ENCODE results near the gene CD151. TPM values are rescaled to one million over a fixed set of nuclear protein-coding genes. Genes with fewer than 3 reads are reported as not detected.

The CD151 gene
- total and polyA plus RNA-seq, 2 experiments from 2014 or later: 62.9 to 109 TPM

DNA sequence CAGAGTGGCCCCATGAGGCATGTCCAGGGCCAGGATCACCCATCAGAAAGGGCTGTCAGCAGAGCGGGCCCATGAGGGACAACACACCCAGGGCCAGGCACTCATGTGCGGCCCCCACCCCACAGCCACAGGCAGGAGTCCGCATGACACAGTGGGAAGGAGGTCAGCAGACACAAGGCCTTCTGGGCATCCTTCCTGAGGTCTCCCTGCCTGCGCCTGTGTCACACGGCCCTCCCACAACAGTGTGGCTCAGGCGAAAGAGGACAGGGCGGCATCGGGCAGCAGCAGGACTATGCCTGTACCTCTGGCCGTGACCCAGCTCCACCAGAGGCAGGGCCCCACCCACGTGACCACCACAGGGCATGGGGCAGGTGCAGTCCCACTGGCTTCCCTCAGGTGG is 50.8 kb downstream of the CD151 start (continued):
- TF ChIP-seq, protein P1, sequence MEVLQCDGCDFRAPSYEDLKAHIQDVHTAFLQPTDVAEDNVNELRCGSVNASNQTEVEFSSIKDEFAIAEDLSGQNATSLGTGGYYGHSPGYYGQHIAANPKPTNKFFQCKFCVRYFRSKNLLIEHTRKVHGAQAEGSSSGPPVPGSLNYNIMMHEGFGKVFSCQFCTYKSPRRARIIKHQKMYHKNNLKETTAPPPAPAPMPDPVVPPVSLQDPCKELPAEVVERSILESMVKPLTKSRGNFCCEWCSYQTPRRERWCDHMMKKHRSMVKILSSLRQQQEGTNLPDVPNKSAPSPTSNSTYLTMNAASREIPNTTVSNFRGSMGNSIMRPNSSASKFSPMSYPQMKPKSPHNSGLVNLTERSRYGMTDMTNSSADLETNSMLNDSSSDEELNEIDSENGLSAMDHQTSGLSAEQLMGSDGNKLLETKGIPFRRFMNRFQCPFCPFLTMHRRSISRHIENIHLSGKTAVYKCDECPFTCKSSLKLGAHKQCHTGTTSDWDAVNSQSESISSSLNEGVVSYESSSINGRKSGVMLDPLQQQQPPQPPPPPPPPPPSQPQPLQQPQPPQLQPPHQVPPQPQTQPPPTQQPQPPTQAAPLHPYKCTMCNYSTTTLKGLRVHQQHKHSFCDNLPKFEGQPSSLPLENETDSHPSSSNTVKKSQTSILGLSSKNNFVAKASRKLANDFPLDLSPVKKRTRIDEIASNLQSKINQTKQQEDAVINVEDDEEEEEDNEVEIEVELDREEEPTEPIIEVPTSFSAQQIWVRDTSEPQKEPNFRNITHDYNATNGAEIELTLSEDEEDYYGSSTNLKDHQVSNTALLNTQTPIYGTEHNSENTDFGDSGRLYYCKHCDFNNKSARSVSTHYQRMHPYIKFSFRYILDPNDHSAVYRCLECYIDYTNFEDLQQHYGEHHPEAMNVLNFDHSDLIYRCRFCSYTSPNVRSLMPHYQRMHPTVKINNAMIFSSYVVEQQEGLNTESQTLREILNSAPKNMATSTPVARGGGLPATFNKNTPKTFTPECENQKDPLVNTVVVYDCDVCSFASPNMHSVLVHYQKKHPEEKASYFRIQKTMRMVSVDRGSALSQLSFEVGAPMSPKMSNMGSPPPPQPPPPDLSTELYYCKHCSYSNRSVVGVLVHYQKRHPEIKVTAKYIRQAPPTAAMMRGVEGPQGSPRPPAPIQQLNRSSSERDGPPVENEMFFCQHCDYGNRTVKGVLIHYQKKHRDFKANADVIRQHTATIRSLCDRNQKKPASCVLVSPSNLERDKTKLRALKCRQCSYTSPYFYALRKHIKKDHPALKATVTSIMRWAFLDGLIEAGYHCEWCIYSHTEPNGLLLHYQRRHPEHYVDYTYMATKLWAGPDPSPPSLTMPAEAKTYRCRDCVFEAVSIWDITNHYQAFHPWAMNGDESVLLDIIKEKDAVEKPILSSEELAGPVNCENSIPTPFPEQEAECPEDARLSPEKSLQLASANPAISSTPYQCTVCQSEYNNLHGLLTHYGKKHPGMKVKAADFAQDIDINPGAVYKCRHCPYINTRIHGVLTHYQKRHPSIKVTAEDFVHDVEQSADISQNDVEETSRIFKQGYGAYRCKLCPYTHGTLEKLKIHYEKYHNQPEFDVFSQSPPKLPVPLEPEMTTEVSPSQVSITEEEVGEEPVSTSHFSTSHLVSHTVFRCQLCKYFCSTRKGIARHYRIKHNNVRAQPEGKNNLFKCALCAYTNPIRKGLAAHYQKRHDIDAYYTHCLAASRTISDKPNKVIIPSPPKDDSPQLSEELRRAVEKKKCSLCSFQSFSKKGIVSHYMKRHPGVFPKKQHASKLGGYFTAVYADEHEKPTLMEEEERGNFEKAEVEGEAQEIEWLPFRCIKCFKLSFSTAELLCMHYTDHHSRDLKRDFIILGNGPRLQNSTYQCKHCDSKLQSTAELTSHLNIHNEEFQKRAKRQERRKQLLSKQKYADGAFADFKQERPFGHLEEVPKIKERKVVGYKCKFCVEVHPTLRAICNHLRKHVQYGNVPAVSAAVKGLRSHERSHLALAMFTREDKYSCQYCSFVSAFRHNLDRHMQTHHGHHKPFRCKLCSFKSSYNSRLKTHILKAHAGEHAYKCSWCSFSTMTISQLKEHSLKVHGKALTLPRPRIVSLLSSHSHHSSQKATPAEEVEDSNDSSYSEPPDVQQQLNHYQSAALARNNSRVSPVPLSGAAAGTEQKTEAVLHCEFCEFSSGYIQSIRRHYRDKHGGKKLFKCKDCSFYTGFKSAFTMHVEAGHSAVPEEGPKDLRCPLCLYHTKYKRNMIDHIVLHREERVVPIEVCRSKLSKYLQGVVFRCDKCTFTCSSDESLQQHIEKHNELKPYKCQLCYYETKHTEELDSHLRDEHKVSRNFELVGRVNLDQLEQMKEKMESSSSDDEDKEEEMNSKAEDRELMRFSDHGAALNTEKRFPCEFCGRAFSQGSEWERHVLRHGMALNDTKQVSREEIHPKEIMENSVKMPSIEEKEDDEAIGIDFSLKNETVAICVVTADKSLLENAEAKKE (CRISPR knock-in tag; IDR thresholded peaks at IDR 0.05): no peak
- TF ChIP-seq NANOG (IDR thresholded peaks at IDR 0.05; ENCODE audit: borderline replicate concordance): no peak
- TF ChIP-seq EZH2phosphoT487 (IDR thresholded peaks at IDR 0.05; ENCODE audit: unreplicated experiment): no peak
- TF ChIP-seq, protein P2, sequence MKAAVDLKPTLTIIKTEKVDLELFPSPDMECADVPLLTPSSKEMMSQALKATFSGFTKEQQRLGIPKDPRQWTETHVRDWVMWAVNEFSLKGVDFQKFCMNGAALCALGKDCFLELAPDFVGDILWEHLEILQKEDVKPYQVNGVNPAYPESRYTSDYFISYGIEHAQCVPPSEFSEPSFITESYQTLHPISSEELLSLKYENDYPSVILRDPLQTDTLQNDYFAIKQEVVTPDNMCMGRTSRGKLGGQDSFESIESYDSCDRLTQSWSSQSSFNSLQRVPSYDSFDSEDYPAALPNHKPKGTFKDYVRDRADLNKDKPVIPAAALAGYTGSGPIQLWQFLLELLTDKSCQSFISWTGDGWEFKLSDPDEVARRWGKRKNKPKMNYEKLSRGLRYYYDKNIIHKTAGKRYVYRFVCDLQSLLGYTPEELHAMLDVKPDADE (IDR thresholded peaks at IDR 0.05): no peak
- TF ChIP-seq POLR2AphosphoS5 (IDR thresholded peaks at IDR 0.05; ENCODE audit: low read depth): no peak
- TF ChIP-seq, protein P3, sequence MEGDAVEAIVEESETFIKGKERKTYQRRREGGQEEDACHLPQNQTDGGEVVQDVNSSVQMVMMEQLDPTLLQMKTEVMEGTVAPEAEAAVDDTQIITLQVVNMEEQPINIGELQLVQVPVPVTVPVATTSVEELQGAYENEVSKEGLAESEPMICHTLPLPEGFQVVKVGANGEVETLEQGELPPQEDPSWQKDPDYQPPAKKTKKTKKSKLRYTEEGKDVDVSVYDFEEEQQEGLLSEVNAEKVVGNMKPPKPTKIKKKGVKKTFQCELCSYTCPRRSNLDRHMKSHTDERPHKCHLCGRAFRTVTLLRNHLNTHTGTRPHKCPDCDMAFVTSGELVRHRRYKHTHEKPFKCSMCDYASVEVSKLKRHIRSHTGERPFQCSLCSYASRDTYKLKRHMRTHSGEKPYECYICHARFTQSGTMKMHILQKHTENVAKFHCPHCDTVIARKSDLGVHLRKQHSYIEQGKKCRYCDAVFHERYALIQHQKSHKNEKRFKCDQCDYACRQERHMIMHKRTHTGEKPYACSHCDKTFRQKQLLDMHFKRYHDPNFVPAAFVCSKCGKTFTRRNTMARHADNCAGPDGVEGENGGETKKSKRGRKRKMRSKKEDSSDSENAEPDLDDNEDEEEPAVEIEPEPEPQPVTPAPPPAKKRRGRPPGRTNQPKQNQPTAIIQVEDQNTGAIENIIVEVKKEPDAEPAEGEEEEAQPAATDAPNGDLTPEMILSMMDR (conservative IDR thresholded peaks at IDR 0.05; ENCODE audit: low read depth in 2 of 2): no peak
- no peak for TF ChIP-seq CREB1 (CRISPR knock-in tag; IDR thresholded peaks at IDR 0.05; ENCODE audit: low read depth)
- no peak for TF ChIP-seq EZH2 (IDR thresholded peaks at IDR 0.05; ENCODE audit: low read depth, unreplicated experiment)
